ENCODE data around the gene EIF2B2. TPM values are rescaled to one million over a fixed set of nuclear protein-coding genes. Genes with fewer than 3 reads are reported as not detected.
A peak's percentile ranks its signal among the peaks of the same experiment; 100 is the strongest.

EIF2B2 gene
- total RNA-seq, 1 experiment from 2014 or later = 50.5 TPM

DNA sequence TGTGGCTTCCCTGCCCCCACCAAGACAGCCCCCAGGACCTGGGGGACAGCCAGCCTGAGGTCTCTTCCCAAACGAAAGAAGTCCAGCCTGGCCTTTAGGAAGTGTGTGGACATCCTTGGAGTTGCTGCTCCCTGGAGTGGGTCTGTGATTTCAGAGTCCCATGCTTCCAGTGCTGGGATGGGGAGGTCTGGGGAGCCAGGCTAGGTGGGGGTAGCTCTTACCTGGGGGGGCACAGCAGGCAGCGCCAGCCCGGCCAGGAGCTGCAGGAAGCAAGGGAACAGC is 47.8 kb upstream of the EIF2B2 start (continued):
- TF ChIP-seq, protein P1, sequence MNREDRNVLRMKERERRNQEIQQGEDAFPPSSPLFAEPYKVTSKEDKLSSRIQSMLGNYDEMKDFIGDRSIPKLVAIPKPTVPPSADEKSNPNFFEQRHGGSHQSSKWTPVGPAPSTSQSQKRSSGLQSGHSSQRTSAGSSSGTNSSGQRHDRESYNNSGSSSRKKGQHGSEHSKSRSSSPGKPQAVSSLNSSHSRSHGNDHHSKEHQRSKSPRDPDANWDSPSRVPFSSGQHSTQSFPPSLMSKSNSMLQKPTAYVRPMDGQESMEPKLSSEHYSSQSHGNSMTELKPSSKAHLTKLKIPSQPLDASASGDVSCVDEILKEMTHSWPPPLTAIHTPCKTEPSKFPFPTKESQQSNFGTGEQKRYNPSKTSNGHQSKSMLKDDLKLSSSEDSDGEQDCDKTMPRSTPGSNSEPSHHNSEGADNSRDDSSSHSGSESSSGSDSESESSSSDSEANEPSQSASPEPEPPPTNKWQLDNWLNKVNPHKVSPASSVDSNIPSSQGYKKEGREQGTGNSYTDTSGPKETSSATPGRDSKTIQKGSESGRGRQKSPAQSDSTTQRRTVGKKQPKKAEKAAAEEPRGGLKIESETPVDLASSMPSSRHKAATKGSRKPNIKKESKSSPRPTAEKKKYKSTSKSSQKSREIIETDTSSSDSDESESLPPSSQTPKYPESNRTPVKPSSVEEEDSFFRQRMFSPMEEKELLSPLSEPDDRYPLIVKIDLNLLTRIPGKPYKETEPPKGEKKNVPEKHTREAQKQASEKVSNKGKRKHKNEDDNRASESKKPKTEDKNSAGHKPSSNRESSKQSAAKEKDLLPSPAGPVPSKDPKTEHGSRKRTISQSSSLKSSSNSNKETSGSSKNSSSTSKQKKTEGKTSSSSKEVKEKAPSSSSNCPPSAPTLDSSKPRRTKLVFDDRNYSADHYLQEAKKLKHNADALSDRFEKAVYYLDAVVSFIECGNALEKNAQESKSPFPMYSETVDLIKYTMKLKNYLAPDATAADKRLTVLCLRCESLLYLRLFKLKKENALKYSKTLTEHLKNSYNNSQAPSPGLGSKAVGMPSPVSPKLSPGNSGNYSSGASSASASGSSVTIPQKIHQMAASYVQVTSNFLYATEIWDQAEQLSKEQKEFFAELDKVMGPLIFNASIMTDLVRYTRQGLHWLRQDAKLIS (CRISPR knock-in tag; IDR thresholded peaks at IDR 0.05; ENCODE audit: borderline replicate concordance) = no peak
- TF ChIP-seq ZNF138 (CRISPR knock-in tag; conservative IDR thresholded peaks at IDR 0.05) (no peak), ZNF317 (CRISPR knock-in tag; IDR thresholded peaks at IDR 0.05; ENCODE audit: borderline replicate concordance, low read depth) (no peak), SOX15 (CRISPR knock-in tag; IDR thresholded peaks at IDR 0.05) (no peak), MAX (CRISPR knock-in tag; IDR thresholded peaks at IDR 0.05) (no peak)

GRCh38 chr14:74955229-74956026 is 47.3 kb upstream of the EIF2B2 start, which contains the start of gene PGF:
Gene PGF, minus strand, starts transcription at chr14:74955597. Its CDS starts 355 bp downstream, at chr14:74955242.
- Mint-ChIP-seq H3K4me3 (peak within 1 kb of the TSS; percentile 50), H3K4me1 (peaks cover 12% of the 10 kb centered on the region), H3K27ac (no peak within 1 kb of the TSS), H3K36me3 (no peaks in the 10 kb centered on the region), H3K27me3 (ENCODE audit: low read depth) (peaks cover 15% of the 10 kb centered on the region), H3K9me3 (no peaks in the 10 kb centered on the region)
- ATAC-seq = peak; percentile 76
- peak; percentile 80 for DNase-seq (ENCODE audit: low spot score)
- ChIA-PET CTCF (interaction anchor here (0.6 to 3.0 kb wide), 7 partner anchors 9 to 133 kb away, joined by 3 to 54 read pairs (median 7); partner anchors contain the start of genes EIF2B2 and RPS6KL1), POLR2A (interaction anchor here (0.6 to 1.0 kb wide), 5 partner anchors 10 to 340 kb away, joined by 3 to 7 read pairs (median 4); partner anchors contain the start of gene RPS6KL1)
- TF ChIP-seq, protein P2, sequence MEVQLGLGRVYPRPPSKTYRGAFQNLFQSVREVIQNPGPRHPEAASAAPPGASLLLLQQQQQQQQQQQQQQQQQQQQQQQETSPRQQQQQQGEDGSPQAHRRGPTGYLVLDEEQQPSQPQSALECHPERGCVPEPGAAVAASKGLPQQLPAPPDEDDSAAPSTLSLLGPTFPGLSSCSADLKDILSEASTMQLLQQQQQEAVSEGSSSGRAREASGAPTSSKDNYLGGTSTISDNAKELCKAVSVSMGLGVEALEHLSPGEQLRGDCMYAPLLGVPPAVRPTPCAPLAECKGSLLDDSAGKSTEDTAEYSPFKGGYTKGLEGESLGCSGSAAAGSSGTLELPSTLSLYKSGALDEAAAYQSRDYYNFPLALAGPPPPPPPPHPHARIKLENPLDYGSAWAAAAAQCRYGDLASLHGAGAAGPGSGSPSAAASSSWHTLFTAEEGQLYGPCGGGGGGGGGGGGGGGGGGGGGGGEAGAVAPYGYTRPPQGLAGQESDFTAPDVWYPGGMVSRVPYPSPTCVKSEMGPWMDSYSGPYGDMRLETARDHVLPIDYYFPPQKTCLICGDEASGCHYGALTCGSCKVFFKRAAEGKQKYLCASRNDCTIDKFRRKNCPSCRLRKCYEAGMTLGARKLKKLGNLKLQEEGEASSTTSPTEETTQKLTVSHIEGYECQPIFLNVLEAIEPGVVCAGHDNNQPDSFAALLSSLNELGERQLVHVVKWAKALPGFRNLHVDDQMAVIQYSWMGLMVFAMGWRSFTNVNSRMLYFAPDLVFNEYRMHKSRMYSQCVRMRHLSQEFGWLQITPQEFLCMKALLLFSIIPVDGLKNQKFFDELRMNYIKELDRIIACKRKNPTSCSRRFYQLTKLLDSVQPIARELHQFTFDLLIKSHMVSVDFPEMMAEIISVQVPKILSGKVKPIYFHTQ (CRISPR knock-in tag; IDR thresholded peaks at IDR 0.05) = no peak
- TF ChIP-seq ZMAT4 (CRISPR knock-in tag; IDR thresholded peaks at IDR 0.05) (no peak), PRDM15 (CRISPR knock-in tag; IDR thresholded peaks at IDR 0.05) (peak; percentile 85), TEAD1 (CRISPR knock-in tag; IDR thresholded peaks at IDR 0.05) (no peak), ZBTB21 (CRISPR knock-in tag; IDR thresholded peaks at IDR 0.05; ENCODE audit: borderline replicate concordance) (no peak), CBFB (CRISPR knock-in tag; IDR thresholded peaks at IDR 0.05; ENCODE audit: low read depth) (0 out of 2 replicates have a peak, but pooled peaks have one; percentile 68), ESRRA (CRISPR knock-in tag; IDR thresholded peaks at IDR 0.05; ENCODE audit: borderline replicate concordance) (no peak), IRF2 (CRISPR knock-in tag; IDR thresholded peaks at IDR 0.05; ENCODE audit: borderline replicate concordance, low read depth) (no peak), ELF4 (CRISPR knock-in tag; IDR thresholded peaks at IDR 0.05; ENCODE audit: low read depth) (no peak), GABPB1 (CRISPR knock-in tag; IDR thresholded peaks at IDR 0.05) (no peak), TCF7 (CRISPR knock-in tag; IDR thresholded peaks at IDR 0.05; ENCODE audit: low read depth) (no peak), MLX (CRISPR knock-in tag; IDR thresholded peaks at IDR 0.05) (no peak), NFE2L1 (CRISPR knock-in tag; IDR thresholded peaks at IDR 0.05) (no peak), TEAD4 (CRISPR knock-in tag; IDR thresholded peaks at IDR 0.05) (no peak), TP53 (CRISPR knock-in tag; IDR thresholded peaks at IDR 0.05) (0 out of 2 replicates have a peak, but pooled peaks have one; percentile 53), ZNF138 (CRISPR knock-in tag; conservative IDR thresholded peaks at IDR 0.05) (0 out of 2 replicates have a peak, but pooled peaks have one; percentile 34)
- TF ChIP-seq, protein P3, sequence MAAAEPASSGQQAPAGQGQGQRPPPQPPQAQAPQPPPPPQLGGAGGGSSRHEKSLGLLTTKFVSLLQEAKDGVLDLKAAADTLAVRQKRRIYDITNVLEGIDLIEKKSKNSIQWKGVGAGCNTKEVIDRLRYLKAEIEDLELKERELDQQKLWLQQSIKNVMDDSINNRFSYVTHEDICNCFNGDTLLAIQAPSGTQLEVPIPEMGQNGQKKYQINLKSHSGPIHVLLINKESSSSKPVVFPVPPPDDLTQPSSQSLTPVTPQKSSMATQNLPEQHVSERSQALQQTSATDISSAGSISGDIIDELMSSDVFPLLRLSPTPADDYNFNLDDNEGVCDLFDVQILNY (CRISPR knock-in tag; IDR thresholded peaks at IDR 0.05) = 0 out of 2 replicates have a peak, but pooled peaks have one; percentile 38
- TF ChIP-seq, protein P4, sequence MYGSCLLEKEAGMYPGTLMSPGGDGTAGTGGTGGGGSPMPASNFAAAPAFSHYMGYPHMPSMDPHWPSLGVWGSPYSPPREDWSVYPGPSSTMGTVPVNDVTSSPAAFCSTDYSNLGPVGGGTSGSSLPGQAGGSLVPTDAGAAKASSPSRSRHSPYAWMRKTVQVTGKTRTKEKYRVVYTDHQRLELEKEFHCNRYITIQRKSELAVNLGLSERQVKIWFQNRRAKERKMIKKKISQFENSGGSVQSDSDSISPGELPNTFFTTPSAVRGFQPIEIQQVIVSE (CRISPR knock-in tag; IDR thresholded peaks at IDR 0.05; ENCODE audit: borderline replicate concordance) = no peak

All from WTC11 (cell line).